ENCODE results near the gene TBL1X.

DNA sequence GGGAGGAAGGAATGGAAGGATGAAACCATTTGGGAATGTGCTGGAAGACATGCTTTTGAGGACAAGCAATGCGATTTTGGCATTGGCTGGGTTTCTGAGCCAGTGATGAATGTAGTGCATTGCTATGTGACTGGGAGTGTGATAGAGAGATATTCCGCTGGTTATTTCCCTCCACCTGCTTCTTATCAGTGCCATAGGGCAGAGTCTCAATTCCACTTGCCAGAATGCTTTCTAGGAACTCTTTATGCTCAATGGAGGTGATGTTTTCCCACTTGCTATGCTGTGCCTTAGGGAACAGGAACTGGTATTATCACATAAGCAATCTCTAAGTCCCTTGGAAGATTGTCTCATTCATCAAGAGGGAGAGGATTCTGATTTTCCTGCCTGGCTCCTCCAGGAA, 28.0 kb downstream of the TBL1X start:
- TF ChIP-seq, protein P1, sequence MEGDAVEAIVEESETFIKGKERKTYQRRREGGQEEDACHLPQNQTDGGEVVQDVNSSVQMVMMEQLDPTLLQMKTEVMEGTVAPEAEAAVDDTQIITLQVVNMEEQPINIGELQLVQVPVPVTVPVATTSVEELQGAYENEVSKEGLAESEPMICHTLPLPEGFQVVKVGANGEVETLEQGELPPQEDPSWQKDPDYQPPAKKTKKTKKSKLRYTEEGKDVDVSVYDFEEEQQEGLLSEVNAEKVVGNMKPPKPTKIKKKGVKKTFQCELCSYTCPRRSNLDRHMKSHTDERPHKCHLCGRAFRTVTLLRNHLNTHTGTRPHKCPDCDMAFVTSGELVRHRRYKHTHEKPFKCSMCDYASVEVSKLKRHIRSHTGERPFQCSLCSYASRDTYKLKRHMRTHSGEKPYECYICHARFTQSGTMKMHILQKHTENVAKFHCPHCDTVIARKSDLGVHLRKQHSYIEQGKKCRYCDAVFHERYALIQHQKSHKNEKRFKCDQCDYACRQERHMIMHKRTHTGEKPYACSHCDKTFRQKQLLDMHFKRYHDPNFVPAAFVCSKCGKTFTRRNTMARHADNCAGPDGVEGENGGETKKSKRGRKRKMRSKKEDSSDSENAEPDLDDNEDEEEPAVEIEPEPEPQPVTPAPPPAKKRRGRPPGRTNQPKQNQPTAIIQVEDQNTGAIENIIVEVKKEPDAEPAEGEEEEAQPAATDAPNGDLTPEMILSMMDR (conservative IDR thresholded peaks at IDR 0.05): no peak
- no peak for TF ChIP-seq ZFX (IDR thresholded peaks at IDR 0.05)
